ENCODE measurements around the gene JCHAIN.
A peak's percentile ranks its signal among the peaks of the same experiment; 100 is the strongest.
"Not testable (repeated sequence)": the region's sequence is repeated elsewhere in the genome, so short reads cannot be mapped to it uniquely, and the experiment has no call there.

The JCHAIN gene

DNA sequence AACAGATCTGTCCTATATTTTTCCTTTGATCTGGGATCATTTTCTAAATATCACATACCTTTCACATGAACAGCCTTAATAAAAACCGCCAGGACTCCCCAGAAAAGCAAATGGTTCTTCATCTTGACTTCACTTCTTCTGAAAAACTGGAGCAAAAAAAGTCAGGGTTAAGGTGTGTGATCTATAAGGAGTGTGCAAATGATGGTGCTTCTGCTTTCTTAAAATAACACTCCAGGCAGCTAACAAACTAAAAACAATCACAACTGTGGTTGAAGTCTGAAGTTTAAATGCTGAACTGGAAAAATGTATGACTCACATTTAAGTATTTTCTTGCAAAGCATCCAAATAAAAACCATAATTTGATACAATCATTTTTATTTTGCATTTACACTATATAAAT lies at the start of gene JCHAIN:
Gene JCHAIN, minus strand, starts transcription at position 140 of the 400 bp plus-strand sequence. Its CDS starts 18 bp downstream, at position 122.
- no peak for DNase-seq

DNA sequence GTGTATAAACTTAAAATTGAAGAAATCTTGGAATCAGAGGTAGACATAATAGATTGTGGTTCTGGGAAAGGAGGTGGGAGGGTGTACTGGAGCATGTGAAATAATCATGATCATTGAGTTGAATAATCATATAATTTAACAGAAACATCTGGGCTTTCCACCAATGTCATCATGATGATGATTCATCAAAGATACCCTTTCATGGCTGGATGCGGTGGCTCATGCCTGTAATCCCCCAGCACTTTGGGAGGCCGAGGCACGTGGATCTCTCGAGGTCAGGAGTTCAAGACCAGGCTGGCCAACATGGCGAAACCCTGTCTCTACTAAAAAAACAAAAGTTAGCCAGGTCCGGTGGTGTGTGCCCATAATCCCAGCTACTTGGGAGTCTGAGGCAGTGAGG lies 48.8 kb upstream of the JCHAIN start:
- no peak for DNase-seq

DNA sequence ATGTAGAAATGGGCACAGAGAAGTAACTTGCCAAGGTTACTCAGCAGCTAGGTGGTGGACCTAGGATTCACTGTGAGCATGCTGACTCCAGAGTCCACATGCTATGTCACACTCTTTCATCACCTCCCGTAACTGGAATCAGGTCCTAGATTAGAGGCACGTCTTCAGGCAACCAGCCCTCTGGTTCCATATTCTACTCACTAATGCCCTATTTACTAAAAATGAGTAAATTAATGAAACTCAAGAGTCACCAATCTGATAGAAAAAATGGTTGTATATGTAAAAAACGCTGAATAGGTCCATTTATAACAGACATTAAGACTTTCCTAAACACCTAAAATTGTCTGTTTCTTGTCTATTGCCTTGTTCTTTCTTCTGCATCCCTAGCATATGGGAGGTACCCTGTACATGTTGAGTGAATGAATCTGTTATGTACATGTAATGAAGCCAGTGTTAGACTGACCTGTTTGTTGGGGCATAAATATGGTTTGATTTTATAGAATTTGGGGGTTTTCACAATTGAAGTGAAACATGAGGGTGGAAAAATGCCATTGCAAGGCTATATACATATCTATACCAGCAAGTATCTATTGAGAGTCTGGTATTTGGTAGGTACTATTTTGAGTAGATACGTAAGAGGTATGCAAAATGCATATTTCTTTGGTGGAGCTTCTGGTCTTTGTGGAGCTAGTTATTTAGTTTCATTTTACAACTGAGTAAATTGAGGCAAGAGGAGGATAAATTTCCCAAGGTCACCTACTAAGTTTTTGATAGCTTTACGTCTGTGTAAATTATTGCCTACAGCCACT lies 48.0 kb upstream of the JCHAIN start:
- no peak for DNase-seq

DNA sequence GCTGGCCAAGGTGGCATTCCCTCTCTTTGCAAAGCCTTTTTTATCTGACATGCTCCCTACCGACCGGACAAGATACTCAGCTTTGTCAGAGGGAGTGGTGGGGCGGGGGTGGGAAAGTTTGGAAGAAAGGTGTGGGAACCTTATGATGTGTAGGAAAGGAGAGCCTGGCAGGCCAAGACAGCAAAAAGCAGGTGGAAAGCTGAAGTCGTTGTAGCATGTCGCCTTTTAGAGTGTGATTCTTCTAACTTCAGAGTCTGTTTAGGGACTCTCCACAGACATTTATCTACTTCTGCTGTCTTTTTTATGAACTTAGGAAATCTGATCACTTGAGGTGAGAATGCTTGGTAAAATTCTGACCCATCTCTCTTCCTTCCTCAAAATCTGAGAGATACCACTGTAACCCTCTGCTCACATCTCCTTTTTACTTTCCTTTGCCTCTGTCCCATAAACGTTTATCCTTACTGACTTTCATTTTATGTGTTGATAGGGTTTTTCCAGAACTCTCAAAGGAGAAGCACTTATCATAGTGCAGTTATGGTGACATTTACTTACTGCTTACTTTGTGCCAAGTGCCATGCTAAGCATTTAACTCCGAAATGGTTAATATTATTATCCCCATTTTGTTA lies 47.3 kb upstream of the JCHAIN start:
- no peak for DNase-seq

DNA sequence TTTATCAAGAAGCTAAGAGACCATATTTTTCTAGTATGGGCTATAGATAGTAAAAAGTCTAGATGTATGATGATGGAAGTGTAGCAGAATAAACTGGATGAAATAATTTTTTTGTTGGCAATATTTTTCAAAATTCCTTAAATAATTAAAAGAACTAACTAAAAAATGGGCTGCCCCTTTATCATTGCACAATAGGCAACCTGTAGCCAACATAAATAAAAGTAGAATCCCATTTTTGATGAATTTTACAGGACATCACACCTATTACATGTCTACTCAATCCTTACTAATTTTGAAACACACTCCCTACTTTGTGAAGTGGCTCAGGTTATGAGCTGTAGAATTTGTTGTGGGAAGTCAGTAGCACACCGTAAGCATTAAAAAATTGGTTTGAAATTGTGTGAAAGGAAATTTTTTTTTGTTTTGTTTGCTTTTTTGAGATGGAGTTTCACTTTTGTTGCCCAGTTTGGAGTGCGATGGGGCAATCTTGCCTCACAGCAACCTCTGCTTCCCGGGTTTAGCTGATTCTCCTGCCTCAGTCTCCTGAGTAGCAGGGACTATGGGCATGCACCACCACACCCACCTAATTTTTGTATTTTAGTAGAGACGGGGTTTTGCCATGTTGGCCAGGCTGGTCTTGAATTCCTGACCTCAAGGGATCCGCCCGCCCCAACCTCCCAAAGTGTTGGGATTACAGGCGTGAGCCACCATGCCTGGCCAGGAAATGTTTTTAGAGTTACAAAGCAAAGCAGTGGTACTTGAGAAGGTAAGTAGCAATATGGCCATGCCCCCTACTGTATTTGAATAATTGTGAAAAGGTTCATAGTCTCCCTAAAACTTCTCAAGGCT lies 46.5 kb upstream of the JCHAIN start:
- no peak for DNase-seq

DNA sequence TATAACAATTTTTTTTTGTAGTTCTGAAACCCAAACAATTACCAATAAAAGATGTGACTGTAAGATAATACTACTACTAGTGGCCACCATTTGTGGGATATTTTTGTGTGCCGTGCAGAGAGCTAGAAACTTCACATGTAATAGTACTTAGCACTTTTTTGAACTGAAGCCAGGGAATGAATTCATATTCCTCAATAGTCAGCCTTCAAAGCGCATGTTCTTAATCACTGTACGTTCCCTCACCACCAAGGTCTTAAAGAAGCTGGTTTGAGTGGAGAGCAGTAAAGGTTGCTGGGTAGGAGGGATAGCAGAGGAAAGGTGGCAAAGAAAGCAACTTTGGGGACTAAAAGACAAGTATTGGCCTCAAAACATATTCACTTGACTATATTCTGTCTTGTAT lies 45.8 kb upstream of the JCHAIN start:
- DNase-seq: no peak

DNA sequence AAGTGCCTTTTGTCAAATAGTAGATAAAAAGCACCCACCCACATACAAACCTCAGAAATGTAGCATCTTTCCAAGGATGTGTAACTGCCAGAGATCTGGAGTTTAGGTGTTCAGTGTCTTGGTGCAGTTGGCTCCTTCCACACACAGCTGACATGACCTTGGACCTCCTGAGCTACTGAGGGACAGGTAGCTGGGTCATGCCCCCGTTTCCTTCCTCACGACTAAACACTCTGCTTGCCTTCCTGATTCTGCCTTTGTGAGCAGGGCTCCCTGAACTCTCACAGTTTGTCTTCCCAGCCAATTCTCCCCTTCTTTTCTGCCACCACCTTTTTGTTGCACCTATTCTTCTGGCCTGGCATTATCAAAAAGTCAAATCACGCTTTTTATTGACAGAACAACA lies 45.3 kb upstream of the JCHAIN start:
- no peak for DNase-seq

DNA sequence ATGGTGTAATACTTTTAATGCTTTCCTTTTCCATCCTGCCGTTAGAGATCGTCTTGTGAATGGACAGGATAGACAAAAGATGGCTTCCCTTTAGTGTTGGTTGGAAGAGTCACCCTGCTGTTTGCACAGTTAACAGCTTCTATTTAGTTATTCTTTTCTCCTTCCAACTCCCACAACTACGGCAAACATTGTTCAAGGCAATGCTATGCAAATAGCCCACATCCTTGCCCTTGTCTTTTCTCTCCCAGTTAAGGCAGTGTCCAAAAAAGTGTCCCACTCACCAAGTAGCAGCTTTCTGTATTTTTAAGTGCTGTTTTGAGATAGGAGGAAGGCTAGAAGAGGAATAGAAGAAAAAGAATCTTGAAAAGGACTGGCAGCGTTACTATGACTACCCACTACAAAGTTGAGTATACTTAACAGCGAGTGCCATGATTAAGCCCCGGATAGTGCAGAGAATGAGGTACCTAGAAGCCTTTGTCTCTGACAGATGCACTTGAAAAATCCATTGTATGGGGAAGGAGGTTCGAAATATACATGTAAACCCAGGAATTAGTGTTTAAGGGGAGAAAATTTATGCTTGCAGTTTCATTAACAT lies 43.4 kb upstream of the JCHAIN start:
- no peak for DNase-seq

DNA sequence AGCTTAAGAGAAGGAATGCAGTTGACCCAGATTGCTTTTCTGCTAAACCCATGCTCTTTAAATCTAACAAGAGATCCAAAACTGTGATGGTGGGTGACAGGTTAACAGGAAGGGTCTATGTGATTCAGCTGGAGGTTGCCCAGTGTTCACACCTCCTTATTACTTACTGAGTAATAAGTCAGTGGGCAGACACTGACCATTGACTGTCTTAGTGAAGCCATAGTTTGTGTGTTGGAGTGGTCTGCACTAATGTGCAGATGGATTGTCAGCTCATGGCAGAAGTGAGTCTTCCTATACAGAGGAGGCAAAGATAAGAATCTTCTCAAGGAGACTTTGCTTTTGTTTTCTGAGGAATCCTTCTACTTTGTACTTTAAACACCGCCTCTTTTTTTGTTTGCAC lies 40.2 kb upstream of the JCHAIN start:
- DNase-seq: no peak

DNA sequence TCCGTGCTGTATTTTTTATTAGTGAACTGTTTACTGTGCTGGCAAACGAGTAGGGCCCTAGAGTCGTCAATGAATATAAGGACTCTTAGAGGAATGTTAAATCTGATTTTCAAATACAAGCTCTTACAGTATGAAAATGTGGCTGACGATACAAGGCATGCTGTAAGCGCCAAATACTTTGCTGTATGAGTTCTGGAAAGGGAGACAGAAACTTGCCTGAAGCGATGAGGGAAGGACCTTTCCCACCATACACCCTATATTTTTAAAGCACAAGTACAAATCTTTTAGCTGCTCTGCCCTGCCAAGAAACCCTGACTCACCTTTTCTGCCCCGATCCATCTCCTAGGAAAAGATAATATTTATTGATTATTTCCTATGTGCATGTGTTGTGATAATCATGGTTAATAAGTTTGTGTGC lies 39.7 kb upstream of the JCHAIN start:
- no peak for DNase-seq

DNA sequence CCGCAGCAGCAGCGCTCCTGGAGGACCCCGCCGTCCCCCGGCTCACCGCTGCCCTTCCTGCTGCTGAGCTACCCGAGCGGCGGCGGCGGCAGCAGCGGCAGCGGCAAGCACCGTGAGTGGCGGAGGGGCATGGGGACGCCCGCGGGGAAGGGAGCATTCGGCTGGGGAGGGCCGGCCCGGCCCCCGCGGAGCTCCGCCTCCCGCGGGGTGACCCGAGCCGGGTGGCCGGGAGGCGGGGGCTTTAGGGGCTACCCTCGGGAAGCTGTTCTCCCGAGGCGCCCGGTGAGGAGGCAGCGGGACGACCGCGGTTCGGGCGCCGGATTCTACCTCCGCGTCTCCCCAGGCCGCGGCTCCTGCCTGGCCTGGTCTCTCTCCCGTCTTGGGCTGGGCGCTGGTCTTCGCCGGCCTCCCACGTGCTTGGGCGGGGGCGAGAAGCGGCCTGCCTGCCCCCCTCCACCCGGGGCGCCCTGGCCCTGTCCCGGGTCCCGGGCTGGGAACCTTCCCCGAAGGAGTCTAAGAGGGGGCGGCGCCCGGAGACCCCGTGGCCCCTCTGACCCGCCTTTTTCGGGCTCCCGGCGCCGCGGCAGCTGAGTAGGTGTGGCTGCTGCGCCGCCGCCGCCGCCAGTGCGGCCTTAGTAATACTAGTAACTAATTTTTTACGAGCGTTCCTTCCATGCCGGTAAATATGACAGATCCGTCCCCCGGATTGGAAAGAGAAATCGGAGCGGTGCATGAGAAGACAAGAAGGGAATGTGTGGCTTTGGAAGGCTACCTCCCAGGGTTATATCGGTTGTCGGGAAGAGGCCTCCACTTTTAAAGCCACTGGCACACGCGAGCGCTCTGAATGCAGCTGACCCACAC lies 39.1 kb upstream of the JCHAIN start:
- DNase-seq: peak; percentile 72

DNA sequence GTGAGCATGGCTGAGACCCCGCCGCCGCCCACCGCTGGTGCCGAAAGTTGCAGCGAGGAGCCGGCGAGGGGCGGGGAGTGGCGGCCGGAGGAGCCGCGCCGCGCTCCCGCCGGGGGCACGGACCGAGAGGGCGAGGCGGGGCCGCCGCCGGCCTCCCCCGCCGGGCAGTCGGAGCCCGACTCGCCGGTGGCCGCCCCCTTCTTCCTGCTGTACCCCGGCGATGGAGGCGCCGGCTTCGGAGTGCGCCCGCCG lies 38.5 kb upstream of the JCHAIN start:
- peak; percentile 28 for DNase-seq

DNA sequence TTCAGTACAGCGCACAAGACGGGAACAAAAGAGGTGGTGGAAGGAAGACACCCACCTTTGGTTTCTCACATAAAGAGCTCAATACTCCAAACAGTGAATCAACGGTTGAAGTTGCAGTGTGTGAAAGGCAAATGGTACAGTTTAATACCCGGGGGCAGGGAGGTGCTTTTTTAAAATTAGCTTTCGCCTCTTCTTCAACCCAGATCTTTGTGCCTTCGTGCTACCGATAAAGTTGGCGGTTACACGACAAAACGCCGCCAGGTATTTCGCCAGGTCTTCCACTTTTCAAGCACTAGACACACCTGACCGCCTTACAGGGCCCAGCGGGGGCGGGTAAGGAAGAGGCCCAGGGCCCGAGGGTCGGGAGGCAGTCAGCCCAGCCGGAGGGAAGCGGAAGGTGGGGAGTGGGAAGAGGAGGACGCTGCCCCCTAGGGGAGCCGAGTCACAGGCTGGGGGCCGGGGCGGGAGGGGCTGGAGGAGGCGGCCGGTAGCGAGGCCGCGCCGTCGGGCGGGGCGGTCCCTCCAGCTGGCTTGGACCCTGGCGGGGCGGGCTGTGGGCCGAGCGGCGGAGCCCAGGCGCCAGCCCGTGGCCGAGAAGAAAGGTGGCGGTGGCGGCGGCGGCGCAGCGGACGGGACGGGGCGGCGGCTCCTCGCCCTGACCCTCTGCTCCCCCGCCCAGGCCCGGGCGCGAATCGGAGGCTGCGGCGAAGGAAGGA lies 38.1 kb upstream of the JCHAIN start:
- DNase-seq: peak; percentile 54

DNA sequence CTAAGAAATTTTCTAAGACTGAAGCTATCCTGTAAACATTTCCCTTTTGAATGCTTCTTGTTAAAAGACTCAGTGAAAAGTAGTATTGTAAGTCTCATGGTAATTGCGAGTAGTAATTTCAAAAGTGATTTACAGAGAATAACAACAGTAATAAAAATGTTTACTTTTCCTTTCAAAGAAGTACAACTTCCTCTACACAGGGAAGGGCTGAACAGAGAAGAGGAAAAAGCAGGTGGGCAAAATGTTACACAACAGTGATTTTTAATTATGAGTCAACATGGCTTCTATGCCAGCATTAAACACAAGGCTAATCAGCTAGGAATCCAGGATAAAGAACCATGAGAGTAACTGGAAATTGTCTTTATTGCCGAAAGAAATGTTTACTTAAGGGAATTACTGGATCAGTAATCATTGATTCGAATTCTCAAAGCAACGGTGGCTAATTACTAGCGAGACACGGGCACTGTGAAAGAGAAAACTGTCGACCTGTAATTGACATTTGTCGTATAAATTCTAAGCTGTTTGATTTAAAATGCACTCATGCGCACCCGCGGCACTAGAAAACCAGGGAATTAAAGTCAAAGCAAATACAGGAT lies 37.4 kb upstream of the JCHAIN start:
- DNase-seq: no peak

DNA sequence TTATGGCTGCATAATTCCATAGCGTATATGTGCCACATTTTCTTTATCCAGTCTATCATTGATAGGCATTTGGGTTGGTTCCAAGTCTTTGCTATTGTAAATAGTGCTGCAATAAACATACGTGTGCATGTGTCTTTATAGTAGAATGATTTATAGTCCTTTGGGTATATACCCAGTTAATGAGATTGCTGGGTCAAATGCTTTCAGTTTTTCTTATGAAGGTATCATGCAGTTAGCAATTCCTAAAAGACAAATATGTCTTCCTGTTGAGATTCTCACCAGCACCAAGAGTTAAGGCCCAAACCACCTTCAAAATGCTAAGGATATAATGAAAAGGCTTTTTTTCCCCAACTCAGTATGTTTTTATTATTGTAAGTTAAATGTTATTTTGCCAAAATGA lies 36.3 kb upstream of the JCHAIN start:
- not testable (repeated sequence) for DNase-seq

DNA sequence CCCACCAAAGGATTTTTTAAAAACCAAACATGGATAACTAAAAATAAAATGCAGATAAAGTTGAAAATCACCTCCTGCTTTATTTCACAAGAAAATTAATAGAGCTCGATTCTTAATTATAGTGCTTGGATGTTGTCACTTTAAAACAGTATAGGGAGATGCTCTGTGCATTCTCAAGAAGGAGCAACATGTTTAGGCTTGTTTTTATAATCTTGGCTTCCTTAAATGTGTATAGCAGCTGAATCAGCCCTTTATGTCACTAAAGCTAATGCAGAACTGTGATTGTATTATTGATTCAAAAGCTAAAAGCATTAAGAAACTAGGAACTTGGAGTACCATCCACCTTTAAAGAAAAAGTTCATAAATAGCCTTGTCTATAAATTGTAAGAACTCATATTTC lies 35.0 kb upstream of the JCHAIN start:
- DNase-seq: no peak

DNA sequence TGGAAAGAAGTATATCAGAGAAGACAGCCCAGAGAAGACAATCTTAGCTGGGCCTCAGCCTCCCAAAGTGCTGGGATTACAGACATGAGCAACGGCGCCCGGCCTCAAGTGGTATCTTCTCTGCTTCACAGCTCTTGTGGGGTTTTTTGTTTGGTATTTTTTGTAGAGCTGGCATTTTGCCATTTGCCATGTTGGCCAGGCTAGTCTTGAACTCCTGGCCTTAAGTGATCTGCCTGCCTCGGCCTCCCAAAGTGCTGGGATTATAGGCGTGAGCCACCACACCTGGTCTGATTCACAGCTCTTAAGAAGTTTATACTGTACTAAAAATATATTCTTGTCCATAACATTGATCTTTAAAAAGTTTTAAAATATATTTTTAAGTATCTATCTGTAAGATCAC lies 34.4 kb upstream of the JCHAIN start:
- no peak for DNase-seq

DNA sequence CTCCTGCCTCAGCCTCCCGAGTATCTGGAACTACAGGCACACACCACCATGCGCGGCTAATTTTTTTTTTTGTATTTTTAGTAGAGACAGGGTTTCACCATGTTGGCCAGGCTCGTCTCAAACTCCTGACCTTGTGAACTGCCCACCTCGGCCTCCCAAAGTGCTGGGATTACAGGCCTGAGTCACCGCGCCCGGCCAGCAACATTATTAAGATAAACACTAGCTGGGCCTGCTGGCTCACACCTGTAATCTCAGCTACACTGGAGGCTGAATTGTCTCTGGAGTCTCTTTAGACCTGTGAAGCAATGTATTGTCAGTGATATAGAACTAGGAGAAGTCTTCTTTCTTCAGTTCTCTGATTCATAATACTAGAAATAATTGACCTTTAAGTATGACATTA lies 32.1 kb upstream of the JCHAIN start:
- not testable (repeated sequence) for DNase-seq

DNA sequence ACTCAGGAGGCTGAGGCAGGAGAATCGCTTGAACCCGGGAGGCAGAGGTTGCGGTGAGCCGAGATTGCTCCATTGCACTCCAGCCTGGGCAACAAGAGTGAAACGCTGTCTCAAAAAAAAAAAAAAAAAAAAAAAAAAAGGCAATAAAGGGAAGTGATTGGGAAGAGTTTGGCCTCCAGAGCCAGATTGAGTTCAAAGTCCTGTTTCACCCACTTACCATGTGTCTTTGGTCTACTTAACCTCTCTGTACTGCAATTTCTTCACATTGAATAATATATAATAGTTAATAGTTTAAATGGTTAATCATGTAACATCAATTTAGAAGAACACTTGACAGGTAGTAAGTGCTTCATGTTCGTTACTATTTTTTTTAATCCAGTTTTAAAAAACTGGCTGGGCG lies 28.3 kb upstream of the JCHAIN start:
- not testable (repeated sequence) for DNase-seq

DNA sequence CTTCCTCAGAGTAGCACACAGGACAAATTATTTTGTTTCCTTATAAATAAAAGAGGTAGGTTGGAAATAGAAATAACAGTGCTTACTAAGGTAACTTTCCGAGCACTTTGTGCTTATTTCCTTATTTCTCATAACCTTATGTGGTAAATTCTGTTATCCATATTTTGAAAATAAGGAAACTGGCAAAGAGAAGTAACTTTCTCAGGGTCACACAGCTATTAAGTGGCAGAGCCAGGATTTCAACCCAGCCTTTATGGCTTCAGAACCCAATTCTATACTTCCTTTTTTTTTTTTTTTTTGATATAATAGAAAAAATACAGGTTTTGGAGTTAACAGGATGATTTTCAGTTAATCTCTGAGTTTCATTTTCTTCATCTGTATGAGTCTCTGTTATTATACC lies 25.4 kb upstream of the JCHAIN start:
- DNase-seq: no peak

DNA sequence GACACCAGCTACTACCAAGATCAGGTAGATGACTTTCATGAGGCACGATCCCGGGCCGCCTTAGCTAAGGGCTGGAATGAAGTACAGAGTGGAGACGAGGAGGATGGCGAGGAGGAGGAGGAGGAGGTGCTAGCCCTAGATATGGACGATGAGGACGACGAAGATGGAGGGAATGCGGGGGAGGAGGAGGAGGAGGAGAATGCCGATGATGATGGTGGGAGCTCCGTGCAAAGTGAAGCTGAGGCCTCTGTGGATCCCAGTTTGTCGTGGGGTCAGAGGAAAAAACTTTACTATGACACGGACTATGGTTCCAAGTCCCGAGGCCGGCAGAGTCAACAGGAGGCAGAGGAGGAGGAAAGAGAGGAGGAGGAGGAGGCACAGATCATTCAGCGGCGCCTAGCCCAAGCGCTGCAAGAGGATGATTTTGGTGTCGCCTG lies 22.5 kb upstream of the JCHAIN start:
- no peak for DNase-seq
